Measurements from ENCODE around the gene WDR88.
"Not testable (repeated sequence)": the region's sequence is repeated elsewhere in the genome, so short reads cannot be mapped to it uniquely, and the experiment has no call there.

Gene WDR88

GRCh38 chr19:33214596-33214995, 82.7 kb downstream of the WDR88 start:
- DNase-seq: no peak

- no peak for DNase-seq
These were observed 83.7 kb downstream of the WDR88 start for GRCh38 chr19:33215438-33216197.

GRCh38 chr19:33216198-33216830, 84.4 kb downstream of the WDR88 start:
- DNase-seq: no peak

- DNase-seq: no peak
These were observed 86.0 kb downstream of the WDR88 start for GRCh38 chr19:33217881-33218280.

- DNase-seq: no peak
These were observed 87.4 kb downstream of the WDR88 start for GRCh38 chr19:33219261-33219815.

- DNase-seq: no peak
These were observed 88.2 kb downstream of the WDR88 start for GRCh38 chr19:33220115-33220514.

GRCh38 chr19:33220735-33221134, 88.8 kb downstream of the WDR88 start:
- DNase-seq: no peak

GRCh38 chr19:33221638-33222037, 89.7 kb downstream of the WDR88 start:
- DNase-seq: no peak

GRCh38 chr19:33222255-33222654, 90.3 kb downstream of the WDR88 start:
- DNase-seq: not testable (repeated sequence)

- DNase-seq: no peak
These were observed 93.0 kb downstream of the WDR88 start for GRCh38 chr19:33224694-33225457.

All from SIG-M5 (cell line).